OCI-LY1 (cell line): Measurements from ENCODE around the gene HLA-DQA1.

Experiments
- H2AFZ ChIP-seq: fragments of 200-600 bp; sonication (generic), shearing (Covaris generic); 2 replicates; pipeline ENCODE4 v1.6.0; 2014; ENCODE audit warnings: antibody characterized with exemption, mild to moderate bottlenecking, low read length
- H3F3A ChIP-seq: fragments of 200-600 bp; sonication (generic), shearing (Covaris generic); 2 replicates; pipeline ENCODE4 v1.6.0; 2014; ENCODE audit warnings: mild to moderate bottlenecking, antibody characterized with exemption, low read length, moderate library complexity; ENCODE audit not compliant: insufficient read depth
- H3K27ac ChIP-seq: fragments of 200-600 bp; sonication (generic); 2 replicates; pipeline ENCODE4 v1.5.1; 2014; ENCODE audit warnings: low read length, mixed run types, mild to moderate bottlenecking, low read depth; ENCODE audit not compliant: poor library complexity, severe bottlenecking
- H3K27me3 ChIP-seq: fragments of 200-600 bp; sonication (generic); 2 replicates; pipeline ENCODE4 v1.6.0; 2014; ENCODE audit warnings: antibody characterized with exemption, mild to moderate bottlenecking, low read length, moderate library complexity; ENCODE audit not compliant: insufficient read depth
- H3K36me3 ChIP-seq: fragments of 200-600 bp; sonication (generic); 2 replicates; pipeline ENCODE4 v1.6.1; 2014; ENCODE audit warnings: mild to moderate bottlenecking, antibody characterized with exemption, low read length, moderate library complexity, mixed read lengths; ENCODE audit not compliant: insufficient read depth
- H3K4me1 ChIP-seq: fragments of 200-600 bp; sonication (generic); 2 replicates; pipeline ENCODE4 v1.5.1; 2014; ENCODE audit warnings: mild to moderate bottlenecking, low read length, moderate library complexity; ENCODE audit not compliant: insufficient read depth, severe bottlenecking
- H3K4me2 ChIP-seq: fragments of 200-600 bp; sonication (generic), shearing (Covaris generic); 2 replicates; pipeline ENCODE4 v1.6.1; 2014; ENCODE audit warnings: low read length
- H3K4me3 ChIP-seq: fragments of 200-600 bp; sonication (generic); 2 replicates; pipeline ENCODE4 v1.5.1; 2014; ENCODE audit warnings: low read length, low read depth, mild to moderate bottlenecking, mixed read lengths; ENCODE audit not compliant: poor library complexity, severe bottlenecking
- H3K79me2 ChIP-seq: fragments of 200-600 bp; shearing (Covaris generic); 2 replicates; pipeline ENCODE4 v1.6.1; 2016; ENCODE audit warnings: mixed run types, low read length, mixed read lengths; ENCODE audit not compliant: insufficient read depth
- H3K9ac ChIP-seq: fragments of 200-600 bp; sonication (generic), shearing (Covaris generic); 2 replicates; pipeline ENCODE4 v1.6.1; 2014; ENCODE audit warnings: mild to moderate bottlenecking, low read length, mixed read lengths
- H3K9me2 ChIP-seq: fragments of 200-600 bp; sonication (generic), shearing (Covaris generic); 2 replicates; pipeline ENCODE4 v1.6.1; 2014; ENCODE audit warnings: low read depth, mild to moderate bottlenecking, low read length, mixed read lengths
- H3K9me3 ChIP-seq: fragments of 200-600 bp; shearing (Covaris generic); 2 replicates; pipeline ENCODE4 v1.6.1; 2014; ENCODE audit warnings: low read length, mixed read lengths
- H4K20me1 ChIP-seq: fragments of 200-600 bp; sonication (generic), shearing (Covaris generic); 2 replicates; pipeline ENCODE4 v1.6.0; 2016; ENCODE audit warnings: mild to moderate bottlenecking, low read length; ENCODE audit not compliant: insufficient read depth
- EZH2 ChIP-seq: fragments of 200-600 bp; sonication (generic), shearing (Covaris generic); IDR thresholded peaks from 2 replicates; pipeline ENCODE4 v1.8.0; 2017; ENCODE audit warnings: borderline replicate concordance, mixed run types, mild to moderate bottlenecking, antibody characterized with exemption, low read length, moderate library complexity, mixed read lengths
- TF ChIP-seq, protein P1 (sequence below): fragments of 200-600 bp; sonication (generic), shearing (Covaris generic); IDR thresholded peaks from 2 replicates; pipeline ENCODE4 v1.5.1; 2017; ENCODE audit warnings: mild to moderate bottlenecking, antibody characterized with exemption, low read length, moderate library complexity, mixed read lengths

HLA-DQA1 gene

DNA sequence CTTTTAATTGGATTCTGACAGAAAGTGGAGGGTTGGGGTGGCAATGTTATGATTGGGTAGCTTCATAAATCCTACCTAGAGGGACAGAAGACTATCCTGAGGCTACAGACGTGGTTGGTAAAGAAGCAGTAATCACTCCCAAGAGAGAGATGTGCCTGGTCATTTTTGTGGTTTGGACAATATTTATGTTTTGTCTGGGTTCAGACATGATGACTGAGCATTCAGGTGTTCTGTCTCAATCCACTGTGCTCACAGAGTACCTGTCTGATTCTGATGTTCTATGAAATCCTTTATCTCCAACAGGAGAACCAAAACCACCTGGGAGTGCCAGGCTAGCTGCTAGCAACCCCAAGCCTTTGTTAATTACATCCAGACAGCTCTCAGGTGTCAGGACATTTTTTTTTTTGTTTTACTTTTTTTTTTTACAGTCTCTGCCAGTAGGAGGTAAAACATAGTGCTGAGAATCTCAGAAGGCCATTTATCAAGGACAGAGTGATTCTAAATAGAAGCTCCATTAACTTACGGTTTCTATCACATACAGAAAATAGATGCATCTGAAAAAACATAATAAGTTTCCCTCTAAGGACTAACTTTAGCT is 1.6 kb upstream of the HLA-DQA1 start:
- H3K9ac ChIP-seq, result no peak overlapping the region
- no peaks in the 10 kb centered on the region for H3K9me2 ChIP-seq
- no peaks in the 10 kb centered on the region for H3F3A ChIP-seq
- H3K9me3 ChIP-seq, result no peaks in the 10 kb centered on the region
- no peaks in the 10 kb centered on the region for H4K20me1 ChIP-seq
- H3K4me1 ChIP-seq, result peaks cover 22% of the 10 kb centered on the region
- H2AFZ ChIP-seq, result no peak overlapping the region
- TF ChIP-seq, protein P1, sequence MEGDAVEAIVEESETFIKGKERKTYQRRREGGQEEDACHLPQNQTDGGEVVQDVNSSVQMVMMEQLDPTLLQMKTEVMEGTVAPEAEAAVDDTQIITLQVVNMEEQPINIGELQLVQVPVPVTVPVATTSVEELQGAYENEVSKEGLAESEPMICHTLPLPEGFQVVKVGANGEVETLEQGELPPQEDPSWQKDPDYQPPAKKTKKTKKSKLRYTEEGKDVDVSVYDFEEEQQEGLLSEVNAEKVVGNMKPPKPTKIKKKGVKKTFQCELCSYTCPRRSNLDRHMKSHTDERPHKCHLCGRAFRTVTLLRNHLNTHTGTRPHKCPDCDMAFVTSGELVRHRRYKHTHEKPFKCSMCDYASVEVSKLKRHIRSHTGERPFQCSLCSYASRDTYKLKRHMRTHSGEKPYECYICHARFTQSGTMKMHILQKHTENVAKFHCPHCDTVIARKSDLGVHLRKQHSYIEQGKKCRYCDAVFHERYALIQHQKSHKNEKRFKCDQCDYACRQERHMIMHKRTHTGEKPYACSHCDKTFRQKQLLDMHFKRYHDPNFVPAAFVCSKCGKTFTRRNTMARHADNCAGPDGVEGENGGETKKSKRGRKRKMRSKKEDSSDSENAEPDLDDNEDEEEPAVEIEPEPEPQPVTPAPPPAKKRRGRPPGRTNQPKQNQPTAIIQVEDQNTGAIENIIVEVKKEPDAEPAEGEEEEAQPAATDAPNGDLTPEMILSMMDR, result no peak
- no peak for TF ChIP-seq EZH2
- no peaks in the 10 kb centered on the region for H3K27me3 ChIP-seq
- H3K36me3 ChIP-seq, result no peaks in the 10 kb centered on the region
- H3K27ac ChIP-seq, result no peak overlapping the region
- no peak overlapping the region for H3K4me2 ChIP-seq
- H3K79me2 ChIP-seq, result no peaks in the 10 kb centered on the region
- no peak overlapping the region for H3K4me3 ChIP-seq

DNA sequence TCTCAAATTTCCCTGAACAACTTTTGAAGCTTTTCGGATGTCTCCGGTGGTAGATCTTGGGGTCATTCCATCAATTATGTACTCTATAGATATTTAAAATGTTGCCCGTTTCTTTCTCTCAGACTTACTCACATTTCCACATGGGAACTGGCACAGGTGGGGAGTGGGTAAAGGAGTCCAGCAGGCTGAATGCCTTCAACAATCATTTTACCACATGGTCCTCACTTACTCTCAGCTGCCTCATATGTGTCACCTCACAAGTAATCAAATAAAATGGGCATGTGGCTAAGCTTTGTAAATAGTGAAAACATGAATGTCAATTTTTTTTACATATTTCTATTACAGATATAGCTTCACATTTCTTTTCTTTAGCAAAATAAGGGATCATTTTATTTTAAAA is 677 bp downstream of the HLA-DQA1 start:
- Histone ChIP-seq H3K9me2 (no peaks in the 10 kb centered on the region), H4K20me1 (no peaks in the 10 kb centered on the region), H3K79me2 (no peaks in the 10 kb centered on the region), H3K9ac (no peak overlapping the region), H3K9me3 (no peaks in the 10 kb centered on the region), H2AFZ (no peak overlapping the region), H3K27me3 (no peaks in the 10 kb centered on the region), H3K4me2 (no peak overlapping the region), H3K27ac (no peak overlapping the region), H3K4me3 (no peak overlapping the region), H3K4me1 (peaks cover 15% of the 10 kb centered on the region), H3F3A (no peaks in the 10 kb centered on the region), H3K36me3 (no peaks in the 10 kb centered on the region)
- no peak for TF ChIP-seq EZH2
- TF ChIP-seq, protein P1, result no peak

DNA sequence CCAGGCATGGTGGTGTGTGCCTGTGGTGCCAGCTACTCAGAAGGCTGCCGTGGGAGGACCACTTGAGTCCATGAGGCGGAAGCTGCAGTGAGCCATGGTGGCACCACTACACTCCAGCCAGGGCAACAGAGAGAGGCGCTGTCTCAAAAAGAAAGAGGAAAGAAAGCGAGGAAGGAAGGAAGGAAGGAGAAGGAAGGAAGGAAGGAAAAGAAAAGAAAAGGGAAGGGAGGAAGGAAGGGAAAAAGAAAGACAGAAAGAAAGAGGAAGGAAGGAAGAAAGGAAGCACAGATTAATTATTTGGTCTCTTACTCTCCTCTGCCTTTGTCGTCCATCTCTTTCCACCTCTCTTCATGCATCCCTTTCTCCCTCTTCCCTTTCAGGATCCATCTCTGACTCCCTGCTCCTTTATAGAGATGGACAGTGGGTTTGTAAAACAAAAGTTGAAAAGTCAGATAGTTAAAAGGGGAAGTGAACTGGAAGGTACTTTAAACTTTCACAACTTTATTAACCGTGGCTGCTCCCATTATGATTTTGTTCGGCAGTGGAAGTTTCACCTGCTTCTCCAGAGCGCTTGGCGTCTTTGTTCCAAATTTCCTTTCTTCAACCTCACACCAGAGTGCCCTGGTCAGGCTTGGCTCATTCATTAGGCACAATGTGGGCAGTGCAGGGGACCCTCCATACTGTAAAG is 1.5 kb downstream of the HLA-DQA1 start:
- H3K9me3 ChIP-seq, result no peaks in the 10 kb centered on the region
- H2AFZ ChIP-seq, result no peak overlapping the region
- H3K36me3 ChIP-seq, result no peaks in the 10 kb centered on the region
- H3K27me3 ChIP-seq, result no peaks in the 10 kb centered on the region
- H3K79me2 ChIP-seq, result no peaks in the 10 kb centered on the region
- peaks cover 14% of the 10 kb centered on the region for H3K4me1 ChIP-seq
- no peak overlapping the region for H3K9ac ChIP-seq
- H3F3A ChIP-seq, result no peaks in the 10 kb centered on the region
- no peaks in the 10 kb centered on the region for H4K20me1 ChIP-seq
- no peak for TF ChIP-seq EZH2
- TF ChIP-seq, protein P1, result no peak
- H3K4me2 ChIP-seq, result no peak overlapping the region
- no peaks in the 10 kb centered on the region for H3K9me2 ChIP-seq
- no peak overlapping the region for H3K4me3 ChIP-seq
- no peak overlapping the region for H3K27ac ChIP-seq
